GM13977 (cell line): ENCODE measurements around the gene SLC4A7.

Experiments used
- DNase-seq: peaks from one replicate; pipeline ENCODE4 v3.0.0; 2012; ENCODE audit warnings: low spot score
- CTCF ChIP-seq: IDR thresholded peaks from 2 replicates; pipeline ENCODE4 v1.5.1; 2012; ENCODE audit warnings: mild to moderate bottlenecking, control low read depth; ENCODE audit not compliant: insufficient read depth; ENCODE audit errors: extremely low read depth, missing control alignments
- in situ Hi-C: fragments of 300-500 bp; cut with MboI; formaldehyde crosslinking; loops from one replicate; pipeline ENCODE4 v1.12.0; 2022; ENCODE audit warnings: low sequenced_read_pairs, low pct_unique_long_range_greater_than_20kb, mixed read lengths, inconsistent platforms; ENCODE audit not compliant: unreplicated experiment

The SLC4A7 gene

GRCh38 chr3:27324686-27325085, 159.5 kb downstream of the SLC4A7 start:
- in situ Hi-C loops, result no loop called here
- no peak for TF ChIP-seq CTCF
- no peak for DNase-seq

GRCh38 chr3:27323087-27323570, 161.1 kb downstream of the SLC4A7 start:
- TF ChIP-seq CTCF, result no peak
- in situ Hi-C loops, result no loop called here
- no peak for DNase-seq
